NB4 (cell line): Measurements from ENCODE around the gene MEIS1.

ENCODE experiments used
- DNase-seq: peaks from one replicate; pipeline ENCODE4 v3.0.0; 2010; ENCODE audit warnings: low read depth
- H3K4me3 ChIP-seq: one replicate; pipeline ENCODE4 v1.5.1; 2011; ENCODE audit warnings: mild to moderate bottlenecking, low read depth, low read length, moderate library complexity
- CTCF ChIP-seq: IDR thresholded peaks from one replicate; pipeline ENCODE4 v1.5.1; 2012; ENCODE audit warnings: low read depth, low read length
- MAX ChIP-seq: IDR thresholded peaks from 2 replicates; pipeline ENCODE4 v1.6.1; 2011; ENCODE audit warnings: low read depth, low read length
- MYC ChIP-seq: IDR thresholded peaks from 2 replicates; pipeline ENCODE4 v1.6.1; 2011; ENCODE audit warnings: low read depth, low read length
- POLR2A ChIP-seq: IDR thresholded peaks from 2 replicates; pipeline ENCODE4 v1.6.1; 2011; ENCODE audit warnings: mild to moderate bottlenecking; ENCODE audit not compliant: insufficient read length; ENCODE audit errors: extremely low read depth

MEIS1 gene

GRCh38 chr2:66445925-66446871 is 11.3 kb downstream of the MEIS1 start:
- TF ChIP-seq MAX (no peak), MYC (no peak), POLR2A (no peak), CTCF (no peak)
- no peak for DNase-seq
- no peak overlapping the region for H3K4me3 ChIP-seq

GRCh38 chr2:66446941-66447340 is 12.0 kb downstream of the MEIS1 start:
- no peak for TF ChIP-seq CTCF
- TF ChIP-seq MAX: no peak
- no peak for TF ChIP-seq POLR2A
- no peak for TF ChIP-seq MYC
- DNase-seq: no peak
- H3K4me3 ChIP-seq: no peak overlapping the region

- no peak for DNase-seq
- TF ChIP-seq MAX (no peak), MYC (no peak), POLR2A (no peak), CTCF (no peak)
- H3K4me3 ChIP-seq: no peak overlapping the region
Observed at GRCh38 chr2:66447677-66448076, 12.8 kb downstream of the MEIS1 start.

- DNase-seq: no peak
- no peak overlapping the region for H3K4me3 ChIP-seq
- TF ChIP-seq POLR2A (no peak), MAX (no peak), CTCF (no peak), MYC (no peak)
Observed at GRCh38 chr2:66448136-66448991, 13.4 kb downstream of the MEIS1 start.

- no peak for DNase-seq
- TF ChIP-seq MAX: no peak
- no peak overlapping the region for H3K4me3 ChIP-seq
Observed at GRCh38 chr2:66452214-66452613, 17.3 kb downstream of the MEIS1 start.
